T-cell (primary cell): ENCODE data around the gene CNR2. TPM values are rescaled to one million over a fixed set of nuclear protein-coding genes. Genes with fewer than 3 reads are reported as not detected.

Experiments used
- ATAC-seq, 4 experiments: fragments of 200-7000 bp in 3 of 4; fragments of 150-1000 bp in 1 of 4; cut with Tn5 transposase; replicated peaks in 1 of 4; 1 replicate in 3 of 4; 2 replicates in 1 of 4; pipeline ENCODE4 v1.10.0; 2021; ENCODE audit warnings: moderate library complexity in 3 of 4, mild to moderate bottlenecking in 2 of 4, moderate number of reproducible peaks in 1 of 4
- CTCF ChIA-PET, 2 donors: fragments of 300-600 bp; sonication (Branson Sonifier 250); formaldehyde crosslinking; loops; one replicate each; lab custom pipeline; 2022; ENCODE audit warnings: antibody characterized with exemption in 2 of 2; lab: Charles Lee
- POLR2A ChIA-PET, 2 donors: fragments of 300-600 bp; sonication (Branson Sonifier 250); formaldehyde crosslinking; loops; one replicate each; lab custom pipeline; 2022; ENCODE audit warnings: antibody characterized with exemption in 2 of 2; lab: Charles Lee
- DNase-seq, 35 experiments: peaks; one replicate each; pipeline versions ENCODE4 v3.0.0 to v3.0.0-alpha.2; 2013 to 2023
- H3K27ac ChIP-seq: one replicate; pipeline ENCODE4 v1.5.1; 2013; ENCODE audit warnings: low read length
- H3K27me3 ChIP-seq, 2 experiments: replicated peaks in 1 of 2; 1 replicate in 1 of 2; 2 replicates in 1 of 2; pipeline versions ENCODE4 v1.6.1 to v1.7.0; 2013; ENCODE audit warnings: low read length in 1 of 2, mixed read lengths in 1 of 2; ENCODE audit not compliant: control insufficient read depth in 2 of 2, insufficient read depth in 2 of 2; ENCODE audit errors: extremely low read depth in 1 of 2
- H3K36me3 ChIP-seq, 2 donors: 1 replicate in 1 of 2; 2 replicates in 1 of 2; pipeline versions ENCODE4 v1.6.1 to v1.7.0; 2013; ENCODE audit warnings: low read length in 1 of 2; ENCODE audit not compliant: control insufficient read depth in 2 of 2, insufficient read depth in 1 of 2; ENCODE audit errors: extremely low read depth in 1 of 2
- H3K4me1 ChIP-seq, 2 experiments: 1 replicate in 1 of 2; 2 replicates in 1 of 2; pipeline versions ENCODE4 v1.6.1 to v1.7.0; 2013; ENCODE audit warnings: low read length in 2 of 2, mixed read lengths in 1 of 2; ENCODE audit not compliant: insufficient read depth in 2 of 2, control insufficient read depth in 1 of 2; ENCODE audit errors: extremely low read depth in 1 of 2
- H3K4me3 ChIP-seq, 2 donors: 1 replicate in 1 of 2; 2 replicates in 1 of 2; pipeline versions ENCODE4 v1.5.1 to v1.7.0; 2013; ENCODE audit warnings: mild to moderate bottlenecking in 2 of 2, low read length in 1 of 2, moderate library complexity in 1 of 2; ENCODE audit not compliant: control insufficient read depth in 1 of 2; ENCODE audit errors: extremely low read depth in 1 of 2
- H3K9me3 ChIP-seq: 2 replicates; pipeline ENCODE4 v1.7.0; 2013
- H3K27ac Mint-ChIP-seq, 2 donors: one replicate each; pipeline ENCODE4 v1.8.0; 2020 to 2021; ENCODE audit warnings: mild to moderate bottlenecking in 2 of 2, mixed read lengths in 2 of 2
- H3K27me3 Mint-ChIP-seq, 2 donors: one replicate each; pipeline ENCODE4 v1.8.0; 2021 to 2022; ENCODE audit warnings: mixed read lengths in 2 of 2
- H3K36me3 Mint-ChIP-seq: one replicate; pipeline ENCODE4 v1.8.0; 2021; ENCODE audit warnings: mixed read lengths
- H3K4me1 Mint-ChIP-seq, 3 donors: one replicate each; pipeline ENCODE4 v1.8.0; 2020 to 2022; ENCODE audit warnings: mixed read lengths in 3 of 3, mild to moderate bottlenecking in 1 of 3
- H3K4me3 Mint-ChIP-seq, 3 donors: one replicate each; pipeline ENCODE4 v1.8.0; 2020 to 2022; ENCODE audit warnings: mild to moderate bottlenecking in 3 of 3, mixed read lengths in 3 of 3, moderate library complexity in 3 of 3
- H3K9me3 Mint-ChIP-seq, 3 donors: one replicate each; pipeline ENCODE4 v1.8.0; 2020 to 2022; ENCODE audit warnings: mixed read lengths in 3 of 3
- WGBS: methylation state at CpG from one replicate; pipeline ENCODE4 v1.1.5; 2013; ENCODE audit warnings: missing lambda C conversion rate; ENCODE audit not compliant: insufficient coverage; 5-methylcytosine and 5-hydroxymethylcytosine counted together
- total RNA-seq, 35 experiments: library from RNA in 6 of 35; stranded (reverse) in 6 of 35; fragments of 120-200 nt in 1 of 35; gene quantifications; one replicate each; pipeline versions ENCODE4 v1.2.1 to v1.2.4 and lab custom pipeline; 2013 to 2026

Gene CNR2
- total RNA-seq, 5 donors from 2014 or later (not counting 1 experiment from before 2014, with no cell fraction given): 0.67 to 2.1 (median 1.5) TPM

DNA sequence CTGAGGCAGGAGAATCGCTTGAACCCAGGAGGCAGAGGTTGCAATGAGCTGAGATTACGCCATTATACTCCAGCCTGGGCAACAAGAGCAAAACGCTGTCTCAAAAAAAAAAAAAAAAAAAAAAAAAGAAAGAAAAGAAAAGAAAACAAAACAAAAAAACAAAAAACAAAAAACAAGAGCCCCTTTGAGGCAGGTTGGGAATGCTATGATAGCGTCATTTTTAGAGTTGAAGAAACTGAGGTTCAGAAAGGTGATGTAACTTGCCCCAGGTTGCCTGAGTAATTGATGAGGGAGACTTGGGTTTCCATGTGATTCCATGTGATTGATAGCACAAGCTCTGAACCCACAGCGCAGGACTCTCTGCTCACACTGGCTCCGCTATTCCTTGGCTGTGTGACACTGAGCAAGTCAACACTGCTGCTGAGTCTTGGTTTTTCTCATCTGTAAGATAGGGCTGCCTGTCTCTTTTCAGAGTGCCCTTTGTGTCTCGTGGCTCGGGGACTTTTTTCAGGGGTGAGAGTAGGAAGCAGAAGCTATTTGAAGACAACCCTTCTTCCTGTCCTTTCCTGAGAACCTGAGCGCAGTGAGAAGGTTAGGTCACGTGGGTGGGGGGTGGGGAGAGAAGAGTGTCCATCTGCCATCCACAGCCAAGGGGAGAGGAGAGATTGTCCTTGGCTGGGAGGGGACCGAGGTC, 2.5 kb downstream of the CNR2 start:
- H3K9me3 ChIP-seq: no peaks in the 10 kb centered on the region
- peak overlapping the region in 2 of 3 donors; percentile 50 to 58 for H3K4me3 Mint-ChIP-seq
- H3K36me3 ChIP-seq: no peaks in the 10 kb centered on the region
- WGBS: 31% methylated on average over 5 of the region's 11 CpGs
- CTCF ChIA-PET: interaction anchor here in 1 of 2 donors (0.6 to 0.9 kb wide), 4 partner anchors 49 to 159 kb away, joined by 4 to 5 read pairs (median 4); partner anchors contain the start of gene PNRC2
- H3K27ac ChIP-seq: peak overlapping the region; percentile 43
- no peaks in the 10 kb centered on the region for H3K36me3 Mint-ChIP-seq
- ATAC-seq: peak in 1 of 4 experiments; percentile 26
- peaks cover 20 to 65% of the 10 kb centered on the region in 2 experiments for H3K4me1 ChIP-seq
- POLR2A ChIA-PET: no interaction called here
- DNase-seq: peak in 1 of 35 experiments; percentile 39
- peak overlapping the region in 1 of 2 donors; percentile 86 for H3K27ac Mint-ChIP-seq
- H3K27me3 Mint-ChIP-seq: peaks cover 0 to 5% of the 10 kb centered on the region in 2 donors
- H3K4me1 Mint-ChIP-seq: peaks cover 54 to 58% (median 57%) of the 10 kb centered on the region in 3 donors
- no peaks in the 10 kb centered on the region for H3K9me3 Mint-ChIP-seq
- peaks cover 0 to 15% of the 10 kb centered on the region in 2 experiments for H3K27me3 ChIP-seq
- H3K4me3 ChIP-seq: peak overlapping the region in 1 of 2 donors; percentile 16

- Mint-ChIP-seq H3K4me1 (peaks cover 54 to 58% (median 57%) of the 10 kb centered on the region in 3 donors), H3K4me3 (peak overlapping the region in 2 of 3 donors; percentile 31 to 58), H3K27ac (peak overlapping the region in 1 of 2 donors; percentile 55), H3K9me3 (no peaks in the 10 kb centered on the region), H3K27me3 (peaks cover 0 to 9% of the 10 kb centered on the region in 2 donors), H3K36me3 (no peaks in the 10 kb centered on the region)
- H3K4me3 ChIP-seq: no peak overlapping the region
- DNase-seq (no peak), ATAC-seq (no peak)
- no peaks in the 10 kb centered on the region for H3K9me3 ChIP-seq
- H3K36me3 ChIP-seq: no peaks in the 10 kb centered on the region
- H3K4me1 ChIP-seq: peaks cover 20 to 65% of the 10 kb centered on the region in 2 experiments
- 66% methylated on average over 3 of the region's 8 CpGs for WGBS
- H3K27ac ChIP-seq: no peak overlapping the region
- H3K27me3 ChIP-seq: peaks cover 0 to 18% of the 10 kb centered on the region in 2 experiments
- ChIA-PET CTCF (interaction anchor here in 1 of 2 donors (0.6 to 0.9 kb wide), 4 partner anchors 50 to 160 kb away, joined by 4 to 5 read pairs (median 4); partner anchors contain the start of gene PNRC2), POLR2A (interaction anchor here in 1 of 2 donors (0.6 kb wide), 1 partner anchor 13 kb away, joined by 3 read pairs; no protein-coding TSS in a partner anchor)
Observed at GRCh38 chr1:23910144-23910543, 3.0 kb downstream of the CNR2 start.

DNA sequence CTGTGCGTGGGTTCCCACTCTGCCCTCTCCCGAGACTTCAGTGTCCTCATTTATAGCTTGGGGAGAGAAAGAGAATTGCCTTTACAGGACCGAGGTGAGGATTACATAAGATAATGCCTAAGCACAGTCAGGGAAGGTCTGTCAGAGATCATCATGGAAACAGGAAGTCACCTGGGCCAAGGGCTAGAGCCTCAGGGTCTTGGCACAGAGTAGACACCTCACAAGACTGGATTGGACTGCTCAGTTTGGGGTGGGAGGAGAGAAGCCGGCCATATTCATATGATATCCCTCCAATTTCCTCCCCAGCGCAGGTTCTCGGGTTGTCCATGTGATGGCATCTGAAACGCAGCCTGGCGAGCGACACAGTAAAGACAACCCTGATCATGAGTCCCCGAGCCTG, 3.8 kb downstream of the CNR2 start:
- Mint-ChIP-seq H3K36me3 (no peaks in the 10 kb centered on the region), H3K27me3 (peaks cover 2 to 9% of the 10 kb centered on the region in 2 donors), H3K4me1 (peaks cover 51 to 57% (median 54%) of the 10 kb centered on the region in 3 donors), H3K9me3 (no peaks in the 10 kb centered on the region), H3K4me3 (peak overlapping the region in 1 of 3 donors; percentile 58), H3K27ac (peak overlapping the region; percentile 46 to 61)
- peaks cover 0 to 18% of the 10 kb centered on the region in 2 experiments for H3K27me3 ChIP-seq
- 49% methylated on average over 5 of the region's 10 CpGs for WGBS
- ChIA-PET POLR2A (no interaction called here), CTCF (interaction anchor here (0.5 to 0.9 kb wide), 2 partner anchors 19 to 138 kb away, joined by 3 to 4 read pairs; no protein-coding TSS in a partner anchor)
- ATAC-seq (no peak), DNase-seq (no peak)
- peak overlapping the region; percentile 42 for H3K27ac ChIP-seq
- peak overlapping the region in 1 of 2 donors; percentile 19 for H3K4me3 ChIP-seq
- H3K9me3 ChIP-seq: no peaks in the 10 kb centered on the region
- H3K4me1 ChIP-seq: peaks cover 20 to 65% of the 10 kb centered on the region in 2 experiments
- no peaks in the 10 kb centered on the region for H3K36me3 ChIP-seq

GRCh38 chr1:23908453-23909341, 4.5 kb downstream of the CNR2 start:
- ATAC-seq (peak; percentile 60 to 71 (median 65)), DNase-seq (peak in 15 of 35 experiments; percentile 2 to 34 (median 15))
- peaks cover 20 to 58% of the 10 kb centered on the region in 2 experiments for H3K4me1 ChIP-seq
- POLR2A ChIA-PET: interaction anchor here in 1 of 2 donors (0.6 kb wide), 1 partner anchor 33 kb away, joined by 3 read pairs; no protein-coding TSS in a partner anchor
- Mint-ChIP-seq H3K9me3 (no peaks in the 10 kb centered on the region), H3K4me3 (peak overlapping the region in 2 of 3 donors; percentile 24 to 58), H3K4me1 (peaks cover 47 to 53% (median 49%) of the 10 kb centered on the region in 3 donors), H3K36me3 (no peaks in the 10 kb centered on the region), H3K27me3 (peaks cover 3 to 10% of the 10 kb centered on the region in 2 donors), H3K27ac (peak overlapping the region; percentile 61 to 74)
- H3K36me3 ChIP-seq: no peaks in the 10 kb centered on the region
- H3K27me3 ChIP-seq: peaks cover 0 to 21% of the 10 kb centered on the region in 2 experiments
- H3K4me3 ChIP-seq: peak overlapping the region in 1 of 2 donors; percentile 19
- CTCF ChIA-PET: no interaction called here
- 13% methylated on average over 4 of the region's 9 CpGs for WGBS
- peak overlapping the region; percentile 42 for H3K27ac ChIP-seq
- no peaks in the 10 kb centered on the region for H3K9me3 ChIP-seq

- ChIA-PET CTCF (interaction anchor here in 1 of 2 donors (0.6 kb wide), 1 partner anchor 1333 kb away, joined by 4 read pairs; no protein-coding TSS in a partner anchor), POLR2A (no interaction called here)
- H3K27ac Mint-ChIP-seq: no peak overlapping the region
- no peak overlapping the region for H3K4me3 ChIP-seq
- H3K27me3 ChIP-seq: peaks cover 0 to 23% of the 10 kb centered on the region in 2 experiments
- H3K4me3 Mint-ChIP-seq: no peak overlapping the region
- H3K27me3 Mint-ChIP-seq: peaks cover 3 to 14% of the 10 kb centered on the region in 2 donors
- no peaks in the 10 kb centered on the region for H3K9me3 ChIP-seq
- WGBS: no CpG with 5 or more reads among the region's 1 CpG
- no peaks in the 10 kb centered on the region for H3K36me3 Mint-ChIP-seq
- H3K27ac ChIP-seq: no peak overlapping the region
- peaks cover 14 to 38% of the 10 kb centered on the region in 2 experiments for H3K4me1 ChIP-seq
- no peaks in the 10 kb centered on the region for H3K9me3 Mint-ChIP-seq
- ATAC-seq (no peak), DNase-seq (no peak)
- no peaks in the 10 kb centered on the region for H3K36me3 ChIP-seq
- peaks cover 29 to 33% (median 32%) of the 10 kb centered on the region in 3 donors for H3K4me1 Mint-ChIP-seq
Observed at GRCh38 chr1:23906731-23907130, 6.4 kb downstream of the CNR2 start.
